NCI-H446 (cell line): ENCODE measurements around the gene ASF1B.

Source experiments
- DNase-seq, 2 experiments: peaks; one replicate each; lab custom pipeline; 2025; lab: John Stamatoyannopoulos, UW

ASF1B gene

DNA sequence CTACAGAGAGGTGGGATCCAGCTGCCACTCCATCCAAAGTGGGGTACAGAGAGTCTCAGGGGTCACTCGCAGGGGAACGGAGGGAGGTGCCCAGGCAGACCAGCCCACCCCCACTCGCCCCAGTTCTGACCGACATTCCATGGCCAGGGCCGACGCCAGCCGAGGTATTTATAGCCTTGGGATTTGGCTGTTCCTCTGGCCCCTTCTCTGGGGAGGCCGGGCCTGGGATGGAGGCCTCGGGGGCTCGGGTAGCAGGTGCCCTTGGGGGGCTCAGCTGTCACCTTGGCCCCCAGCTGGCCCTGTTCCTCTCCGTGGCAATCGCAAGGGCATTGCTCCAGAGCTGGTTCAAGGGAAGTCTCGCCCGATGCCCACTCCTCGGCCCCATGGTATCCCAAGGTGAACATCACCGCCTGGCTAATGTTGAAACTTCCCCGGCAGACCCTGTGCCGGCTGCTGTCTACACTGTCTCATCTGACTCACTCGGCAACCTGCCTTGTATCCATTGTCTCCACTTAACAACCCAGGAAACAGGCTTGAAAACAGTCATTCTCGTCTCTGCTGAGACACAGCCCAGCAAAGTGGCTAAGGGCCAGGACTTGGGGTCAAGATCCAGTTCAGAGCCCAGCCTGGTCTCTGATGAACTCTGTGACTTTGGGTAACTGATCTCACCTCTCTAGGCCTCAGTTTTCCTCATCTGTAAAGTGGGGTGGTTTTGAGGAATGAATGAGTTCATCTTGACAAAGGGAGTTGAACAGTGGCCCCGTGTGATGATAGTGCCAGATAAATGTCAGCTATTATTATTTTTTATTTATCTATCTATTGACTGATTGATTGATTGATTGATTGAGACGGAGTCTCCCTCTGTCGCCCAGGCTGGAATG lies 28.6 kb downstream of the ASF1B start:
- DNase-seq = no peak

- no peak for DNase-seq
Measured at GRCh38 chr19:14106840-14107239, 29.5 kb downstream of the ASF1B start.

DNA sequence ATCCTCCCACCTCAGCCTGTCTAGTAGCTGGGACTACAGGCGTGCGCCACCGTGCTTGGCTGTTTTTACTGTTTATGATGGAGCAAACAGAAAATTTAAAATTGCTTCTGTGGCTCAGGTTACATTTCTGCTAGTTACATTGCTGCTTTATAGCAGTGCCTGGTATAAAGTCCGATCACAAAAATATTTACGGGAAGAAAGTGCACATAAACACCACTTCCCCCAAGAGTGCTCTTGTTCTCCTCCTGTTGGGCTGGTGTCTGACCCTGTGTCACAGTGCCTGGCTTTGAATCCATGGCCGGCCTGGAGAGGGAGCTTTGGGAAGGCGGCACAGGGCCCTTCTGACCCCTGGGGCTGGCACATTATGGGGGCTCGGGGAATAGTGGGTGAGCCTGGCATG lies 30.7 kb downstream of the ASF1B start:
- DNase-seq = no peak

DNA sequence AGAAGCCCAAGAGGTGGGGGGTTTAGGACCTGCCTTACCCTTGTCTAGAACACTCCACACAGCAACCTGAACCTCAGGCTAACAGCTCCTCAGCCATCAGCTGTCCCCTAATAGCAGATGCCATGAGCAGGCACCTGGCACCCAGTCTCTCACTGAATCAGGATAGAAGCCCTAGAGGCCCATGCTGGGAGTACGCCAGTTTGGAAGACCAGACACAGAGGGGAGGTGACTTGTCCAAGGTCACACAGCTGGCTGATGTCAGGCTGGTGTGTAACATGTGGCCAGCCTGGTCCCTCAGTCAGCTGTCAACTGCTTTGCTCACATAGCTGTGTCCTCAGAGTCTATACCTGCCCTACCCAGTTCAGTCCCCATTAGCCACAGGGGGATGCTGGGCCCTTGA lies 33.1 kb downstream of the ASF1B start:
- no peak for DNase-seq

GRCh38 chr19:14102756-14103155 lies 33.6 kb downstream of the ASF1B start:
- DNase-seq = no peak

GRCh38 chr19:14102102-14102696 lies 34.2 kb downstream of the ASF1B start:
- no peak for DNase-seq

DNA sequence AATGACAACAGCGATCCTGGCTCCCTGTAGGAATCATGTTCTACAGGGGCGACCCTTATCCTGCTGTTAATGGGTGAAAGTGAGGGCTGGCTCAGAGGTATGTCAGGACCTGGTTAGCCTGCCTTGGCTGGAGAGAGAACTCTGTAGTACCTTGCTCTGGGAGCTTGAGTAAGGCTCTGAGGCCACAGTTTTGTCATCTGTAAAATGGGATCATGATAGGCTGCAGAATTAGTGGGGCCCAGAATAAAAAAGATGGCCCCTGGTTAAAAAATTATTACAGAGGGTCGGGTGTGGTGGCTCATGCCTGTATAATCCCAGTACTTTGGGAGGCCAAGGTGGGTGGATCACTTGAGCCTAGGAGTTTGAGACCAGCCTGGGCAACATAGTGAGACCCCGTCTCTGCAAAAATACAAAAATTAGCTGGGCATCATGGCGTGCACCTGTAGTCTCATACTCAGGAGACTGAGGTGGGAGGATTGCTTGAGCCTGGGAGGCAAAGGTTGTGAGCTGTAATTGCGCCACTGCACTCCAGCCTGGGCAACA lies 35.3 kb downstream of the ASF1B start:
- DNase-seq = no peak

GRCh38 chr19:14097532-14098151 lies 38.7 kb downstream of the ASF1B start:
- no peak for DNase-seq

GRCh38 chr19:14096272-14096992 lies 40.0 kb downstream of the ASF1B start:
- DNase-seq = no peak

- DNase-seq = no peak
Measured at GRCh38 chr19:14094854-14095253, 41.5 kb downstream of the ASF1B start.

GRCh38 chr19:14093117-14093823 lies 43.1 kb downstream of the ASF1B start:
- no peak for DNase-seq

DNA sequence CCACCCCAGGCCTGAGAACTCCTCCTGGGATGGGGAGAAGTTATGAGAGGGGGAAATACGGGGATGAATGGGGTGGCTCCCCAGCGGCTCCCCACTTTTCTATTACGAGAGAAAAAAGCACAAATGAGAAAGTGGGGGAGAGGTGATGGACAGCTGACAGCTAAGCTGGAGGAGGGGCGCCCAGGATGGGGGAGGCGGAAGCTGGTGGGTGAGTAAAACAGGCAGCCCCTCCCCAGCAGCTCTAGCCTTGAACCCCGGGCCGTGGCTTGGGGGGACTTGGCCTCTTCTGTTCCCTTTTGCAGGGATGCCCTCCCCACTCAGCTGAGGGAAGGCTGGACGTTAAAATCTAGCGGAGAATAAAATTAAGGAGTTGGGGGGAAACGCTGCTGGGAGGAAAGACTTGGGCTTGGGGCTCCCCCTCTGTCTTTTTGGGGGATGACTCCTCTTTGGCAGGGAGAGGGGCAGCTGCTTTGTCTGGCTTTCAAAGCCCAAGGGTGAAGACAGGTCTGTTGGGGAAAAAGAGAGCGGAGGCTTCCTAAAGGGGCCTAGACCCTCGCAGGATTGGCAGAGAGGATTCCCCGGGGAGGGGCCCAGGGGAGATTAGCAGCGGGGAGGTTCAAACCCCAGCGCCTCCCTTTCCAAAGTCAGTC lies 44.5 kb downstream of the ASF1B start:
- no peak for DNase-seq

GRCh38 chr19:14091081-14091812 lies 45.1 kb downstream of the ASF1B start:
- peak in 1 of 2 experiments; percentile 66 for DNase-seq

DNA sequence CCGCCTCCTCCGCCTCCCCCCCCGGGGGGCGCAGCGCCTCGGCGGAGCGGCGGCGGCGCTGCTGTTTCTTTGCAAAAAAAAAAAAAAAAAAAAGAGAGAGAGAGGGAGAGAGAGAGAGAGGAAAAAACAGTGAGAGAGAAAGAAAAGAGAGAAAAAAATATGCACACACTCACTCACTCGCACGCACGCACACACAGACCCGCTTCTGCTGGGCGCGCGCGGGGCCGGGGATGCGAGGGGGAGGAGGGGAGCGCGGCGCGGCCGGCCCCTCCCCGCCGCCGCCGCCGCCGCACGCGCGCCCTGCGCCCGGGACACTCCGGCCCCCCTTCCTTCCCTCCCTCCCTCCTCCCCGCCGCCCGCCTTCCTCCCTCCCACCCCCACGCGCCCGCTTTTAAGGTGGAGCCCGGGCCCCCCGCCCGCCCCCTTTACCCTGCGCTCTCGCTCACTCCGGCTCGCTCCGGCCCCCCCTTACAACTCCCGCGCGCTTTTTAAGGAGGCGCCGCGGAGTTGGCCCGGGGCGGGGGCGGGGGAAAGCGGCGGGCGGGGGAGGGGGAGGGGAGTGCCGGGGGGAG lies 45.8 kb downstream of the ASF1B start, which contains the start of gene SAMD1:
TSS of gene SAMD1 (minus strand) at position 243 of the 572 bp plus-strand sequence.
- DNase-seq = peak; percentile 60 to 92

DNA sequence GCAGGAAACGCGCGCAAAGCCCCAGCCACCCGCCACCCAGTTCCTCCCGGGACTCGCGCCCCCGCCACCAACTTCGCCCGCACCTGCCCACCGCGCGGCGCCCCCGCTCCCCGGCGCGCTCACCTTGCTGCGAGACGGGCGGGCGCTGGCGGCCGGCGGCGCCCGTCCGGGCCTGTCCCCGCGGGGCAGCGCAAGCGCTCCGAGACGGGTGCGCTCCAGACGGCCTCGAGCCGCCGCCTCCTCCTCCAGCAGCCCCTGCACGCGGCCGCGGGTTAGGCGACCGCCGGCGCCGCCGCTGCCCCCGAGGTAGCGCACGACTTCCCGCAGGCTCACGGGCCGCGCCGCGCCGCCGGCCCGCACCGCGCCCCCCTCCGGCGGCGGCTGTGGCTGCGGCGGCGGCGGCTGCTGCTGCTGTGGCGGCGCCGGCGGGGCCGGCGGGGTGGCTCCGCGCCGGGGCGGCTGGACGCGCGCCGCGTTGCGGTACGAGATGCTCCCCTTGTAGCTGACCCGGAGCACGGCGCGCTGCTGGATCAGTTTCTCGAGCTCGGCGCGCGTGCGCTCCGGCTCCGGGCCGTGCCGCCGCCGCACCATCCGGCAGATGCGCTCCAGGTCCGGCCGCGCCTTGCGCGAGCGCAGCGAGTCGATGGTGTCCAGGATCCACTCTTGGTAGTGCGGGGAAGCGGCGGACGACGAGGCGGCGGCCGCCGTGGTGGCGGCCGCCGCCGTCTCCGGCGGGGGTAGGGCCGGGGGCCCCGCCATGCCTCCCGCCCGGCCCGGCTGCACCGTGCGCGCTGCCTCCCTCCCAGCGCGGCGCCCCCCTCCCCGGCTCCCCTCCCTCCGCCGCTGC lies 46.5 kb downstream of the ASF1B start:
- peak in 1 of 2 experiments; percentile 62 for DNase-seq

DNA sequence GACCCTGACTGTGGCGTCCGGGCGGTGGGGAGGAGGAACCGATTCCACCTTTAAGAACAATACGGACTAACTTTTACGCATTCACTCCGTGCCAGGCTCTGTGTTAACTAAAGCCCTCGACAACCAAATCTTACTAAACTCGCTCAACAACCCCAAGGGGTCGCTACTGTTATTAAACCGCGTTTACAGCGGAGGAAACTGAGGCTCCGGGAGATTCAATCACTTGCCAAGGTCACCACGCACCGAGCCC lies 47.1 kb downstream of the ASF1B start:
- DNase-seq = no peak

DNA sequence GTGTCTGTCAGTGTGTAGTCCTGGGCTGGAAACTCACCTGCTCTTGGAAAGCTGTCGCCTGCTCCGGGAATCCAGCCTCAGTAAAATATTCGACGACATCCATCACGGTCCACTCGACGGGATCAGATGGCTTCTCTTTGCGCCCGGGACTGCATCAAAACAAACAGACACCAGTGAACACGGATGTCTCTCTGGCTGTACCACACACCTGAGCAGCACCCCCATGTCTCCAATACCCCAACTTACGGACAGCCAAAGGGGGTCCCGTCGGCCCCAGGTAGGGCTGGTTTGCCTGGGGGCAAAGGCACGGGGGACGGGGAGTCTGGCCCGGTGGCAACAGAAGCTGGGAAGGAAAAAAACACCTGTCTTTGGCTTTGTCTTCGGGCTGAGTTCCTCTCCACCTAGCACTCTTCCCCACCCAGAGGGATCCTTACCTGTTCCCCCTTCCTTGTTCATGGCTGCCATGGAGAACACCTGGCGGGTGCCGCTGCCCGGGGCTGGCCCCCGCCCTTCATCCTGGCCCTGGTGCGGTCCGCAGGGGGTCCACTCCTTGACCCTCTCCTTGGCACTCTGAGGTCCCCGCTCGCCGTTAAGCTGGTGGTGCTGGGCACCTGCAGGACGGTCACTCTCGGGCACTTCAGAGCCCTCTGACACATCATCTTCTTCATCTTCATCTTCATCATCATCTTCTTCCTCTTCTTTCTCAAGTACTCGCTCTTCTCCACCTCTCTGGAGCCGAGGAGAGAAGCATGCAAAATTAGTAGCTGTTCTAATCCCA lies 47.6 kb downstream of the ASF1B start:
- DNase-seq = no peak

DNA sequence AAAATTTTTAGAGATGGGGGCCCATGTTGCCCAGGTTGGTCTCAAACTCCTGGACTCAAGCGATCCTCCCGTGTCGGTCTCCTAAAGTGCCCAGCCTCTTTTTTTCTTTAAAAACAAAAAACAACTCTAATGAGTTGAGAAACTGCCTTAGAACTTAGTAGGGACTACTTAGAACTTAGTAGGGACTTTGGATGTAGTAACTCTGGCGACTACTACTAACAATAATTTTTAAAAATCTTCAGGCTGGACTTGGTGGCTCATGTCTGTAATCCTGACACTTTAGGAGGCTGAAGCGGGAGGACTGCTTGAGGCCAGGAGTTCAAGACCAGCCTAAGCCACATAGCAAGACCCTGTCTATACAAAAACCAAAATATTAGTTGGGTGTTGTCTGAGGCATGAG lies 50.3 kb downstream of the ASF1B start:
- no peak for DNase-seq
